ENCODE data around the gene L1CAM.

L1CAM gene

DNA sequence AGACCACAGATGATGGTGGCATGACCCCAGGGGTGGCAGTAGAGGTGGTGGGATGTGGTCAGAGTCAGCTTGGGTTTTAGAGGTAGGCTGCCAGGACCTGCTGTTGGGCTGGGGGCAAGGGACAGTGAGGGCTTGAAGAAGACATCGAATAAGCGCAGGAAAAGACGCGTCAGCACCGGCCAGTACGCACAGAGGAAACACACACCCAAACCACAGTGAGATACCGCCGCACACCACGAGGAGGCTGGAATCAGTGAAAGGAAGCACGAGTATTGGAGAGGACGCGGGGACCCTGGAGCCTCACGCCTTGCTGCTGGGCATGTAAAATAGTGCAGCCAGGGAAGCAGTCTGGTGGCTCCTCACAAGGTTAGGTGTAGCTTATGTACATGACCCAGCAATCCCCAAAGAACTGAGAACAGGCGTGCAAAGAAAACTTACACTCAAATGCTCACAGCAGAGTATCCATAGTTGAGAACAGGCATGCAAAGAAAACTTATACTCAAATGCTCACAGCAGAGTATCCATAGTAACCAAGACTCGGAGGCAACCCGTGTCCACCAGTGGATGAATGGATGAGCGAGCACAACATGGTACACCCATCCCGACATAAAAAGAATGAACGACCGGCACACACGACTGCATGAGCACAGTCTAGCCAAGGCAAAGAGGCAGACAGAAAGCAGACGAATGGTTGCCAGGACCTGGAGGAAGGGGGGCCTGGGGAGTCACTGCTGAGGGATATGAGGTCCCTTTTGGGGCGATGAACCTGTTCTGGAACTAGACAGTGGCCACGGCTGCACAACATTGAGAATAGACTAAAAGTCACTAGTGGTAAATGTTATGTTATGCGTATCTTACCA, 68.9 kb downstream of the L1CAM start:
- Histone ChIP-seq H3K4me3 (no peak overlapping the region), H3K36me3 (ENCODE audit: insufficient read depth, low read length) (no peaks in the 10 kb centered on the region), H3K27ac (no peak overlapping the region), H3K9me3 (ENCODE audit: low read depth, low read length) (no peaks in the 10 kb centered on the region), H3K9ac (ENCODE audit: insufficient read length) (no peak overlapping the region)
- no peak for DNase-seq (ENCODE audit: low read depth, low spot score)
- TF ChIP-seq EZH2 (IDR thresholded peaks at IDR 0.05) (no peak), FOXP2 (optimal IDR thresholded peaks at IDR 0.05; ENCODE audit: control extremely low read depth, extremely low read length, insufficient read depth) (no peak), POLR2AphosphoS5 (IDR thresholded peaks at IDR 0.05; ENCODE audit: borderline replicate concordance, low read depth, low read length) (no peak)

DNA sequence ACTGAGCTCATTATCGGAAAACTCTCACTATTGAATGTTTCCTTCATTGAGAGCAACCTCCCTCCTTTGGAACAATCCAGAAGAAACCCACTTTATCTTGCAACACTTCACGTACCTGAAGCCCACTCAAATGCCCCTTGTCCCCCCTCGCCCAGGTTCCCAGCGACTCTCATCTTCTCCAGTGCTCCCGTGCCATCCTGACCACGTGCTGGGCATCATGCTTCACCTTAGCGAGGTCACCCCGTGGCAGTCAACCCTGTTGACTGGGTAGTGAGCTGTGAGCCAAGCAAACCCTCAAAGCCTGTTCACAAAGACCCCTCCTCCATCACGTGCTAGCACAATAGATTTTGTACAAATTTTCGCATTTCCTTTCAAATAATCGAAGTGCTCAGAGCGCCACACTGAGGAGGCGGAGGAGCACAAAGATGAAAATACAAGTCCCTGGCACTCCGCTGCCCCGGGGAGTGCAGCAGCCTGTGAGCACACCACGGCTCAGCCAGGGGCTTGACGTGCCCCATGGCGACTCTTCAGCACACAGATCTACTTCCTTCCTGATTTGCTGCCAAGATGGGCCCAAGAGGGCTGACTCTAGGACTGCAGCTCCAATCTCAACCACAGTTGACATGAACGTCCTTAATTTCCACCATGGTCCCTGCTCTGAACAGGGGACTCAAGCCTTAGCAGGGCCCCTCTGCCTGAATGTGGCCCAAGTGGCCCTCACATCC, 71.2 kb downstream of the L1CAM start:
- H3K4me3 ChIP-seq: no peak overlapping the region
- H3K9me3 ChIP-seq (ENCODE audit: low read depth, low read length): no peaks in the 10 kb centered on the region
- no peak for DNase-seq (ENCODE audit: low read depth, low spot score)
- H3K27ac ChIP-seq: peak overlapping the region; percentile 64; the same call in 1 of the 2 replicates
- H3K36me3 ChIP-seq (ENCODE audit: insufficient read depth, low read length): no peaks in the 10 kb centered on the region
- TF ChIP-seq POLR2AphosphoS5 (IDR thresholded peaks at IDR 0.05; ENCODE audit: borderline replicate concordance, low read depth, low read length): no peak
- TF ChIP-seq FOXP2 (optimal IDR thresholded peaks at IDR 0.05; ENCODE audit: control extremely low read depth, extremely low read length, insufficient read depth): no peak
- no peak for TF ChIP-seq EZH2 (IDR thresholded peaks at IDR 0.05)
- no peak overlapping the region for H3K9ac ChIP-seq (ENCODE audit: insufficient read length)

DNA sequence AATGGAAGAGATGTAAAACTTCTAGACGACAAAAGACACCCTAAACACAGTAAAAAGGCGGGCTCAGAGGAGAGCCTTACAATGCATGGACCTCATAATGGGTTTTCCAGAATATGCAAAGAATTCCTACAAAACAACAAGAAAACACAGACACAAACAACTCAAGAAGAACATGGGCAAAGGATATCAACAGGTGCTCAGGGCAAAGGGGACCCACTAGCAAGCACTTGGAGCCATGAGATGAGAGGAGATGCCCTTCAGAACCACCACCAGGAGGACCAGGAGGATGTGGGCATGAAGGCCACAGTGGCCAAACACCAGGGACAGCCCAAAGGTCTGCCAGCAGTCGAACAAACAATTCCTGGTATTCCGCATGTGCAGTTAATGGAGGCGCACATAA, 72.8 kb downstream of the L1CAM start:
- Histone ChIP-seq H3K36me3 (ENCODE audit: insufficient read depth, low read length) (no peaks in the 10 kb centered on the region), H3K27ac (no peak overlapping the region), H3K9ac (ENCODE audit: insufficient read length) (no peak overlapping the region), H3K9me3 (ENCODE audit: low read depth, low read length) (no peaks in the 10 kb centered on the region), H3K4me3 (no peak overlapping the region)
- no peak for DNase-seq (ENCODE audit: low read depth, low spot score)
- TF ChIP-seq POLR2AphosphoS5 (IDR thresholded peaks at IDR 0.05; ENCODE audit: borderline replicate concordance, low read depth, low read length): no peak
- TF ChIP-seq EZH2 (IDR thresholded peaks at IDR 0.05): no peak
- no peak for TF ChIP-seq FOXP2 (optimal IDR thresholded peaks at IDR 0.05; ENCODE audit: control extremely low read depth, extremely low read length, insufficient read depth)

DNA sequence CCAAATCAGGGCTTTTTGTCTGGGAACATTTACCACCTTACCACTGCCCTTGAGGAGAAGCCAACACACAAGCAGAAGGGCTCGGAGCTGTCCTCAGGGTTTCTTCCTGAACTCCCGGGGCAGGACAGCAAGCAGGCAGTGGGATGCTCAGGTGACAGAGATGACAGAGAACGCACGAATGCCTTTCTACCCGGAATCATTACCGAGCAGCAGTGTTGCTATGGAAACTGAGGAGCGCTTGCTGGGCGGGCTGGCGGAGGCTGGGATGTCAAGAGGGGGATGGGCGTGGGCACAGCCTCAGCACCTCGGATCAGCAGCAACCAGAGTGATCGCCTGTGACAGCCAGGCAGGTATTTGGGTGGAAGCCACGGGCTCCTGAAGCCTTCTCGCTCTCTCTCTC, 73.8 kb downstream of the L1CAM start:
- H3K36me3 ChIP-seq (ENCODE audit: insufficient read depth, low read length): no peaks in the 10 kb centered on the region

More for the DNA sequence above, 73.8 kb downstream of the L1CAM start:
- Histone ChIP-seq H3K27ac (no peak overlapping the region), H3K4me3 (no peak overlapping the region), H3K9ac (ENCODE audit: insufficient read length) (no peak overlapping the region), H3K9me3 (ENCODE audit: low read depth, low read length) (no peaks in the 10 kb centered on the region)
- DNase-seq (ENCODE audit: low read depth, low spot score): no peak
- TF ChIP-seq POLR2AphosphoS5 (IDR thresholded peaks at IDR 0.05; ENCODE audit: borderline replicate concordance, low read depth, low read length) (no peak), EZH2 (IDR thresholded peaks at IDR 0.05) (no peak), FOXP2 (optimal IDR thresholded peaks at IDR 0.05; ENCODE audit: control extremely low read depth, extremely low read length, insufficient read depth) (no peak)

Data from SK-N-MC (cell line).